Osteoblast (primary cell): ENCODE measurements around the gene MAPT. TPM values are rescaled to one million over a fixed set of nuclear protein-coding genes. Genes with fewer than 3 reads are reported as not detected.

Experiments used
- DNase-seq: peaks from one replicate; pipeline ENCODE4 v3.0.0; 2011; ENCODE audit warnings: low spot score, mixed read lengths; ENCODE audit not compliant: insufficient read length; ENCODE audit errors: missing footprints
- H2AFZ ChIP-seq: 2 replicates; pipeline ENCODE4 v1.6.0; 2011; ENCODE audit warnings: mild to moderate bottlenecking, low read length
- H3K27ac ChIP-seq: 2 replicates; pipeline ENCODE4 v1.5.1; 2011; ENCODE audit warnings: mild to moderate bottlenecking, low read depth, low read length, moderate library complexity
- H3K27me3 ChIP-seq: 2 replicates; pipeline ENCODE4 v1.6.0; 2012; ENCODE audit warnings: mild to moderate bottlenecking, control low read depth, inconsistent platforms, low read length, moderate library complexity; ENCODE audit not compliant: insufficient read depth
- H3K36me3 ChIP-seq: 2 replicates; pipeline ENCODE4 v1.5.1; 2011; ENCODE audit warnings: mild to moderate bottlenecking, low read length, control low read depth, moderate library complexity; ENCODE audit not compliant: insufficient read depth
- H3K4me1 ChIP-seq: 2 replicates; pipeline ENCODE4 v1.5.1; 2011; ENCODE audit warnings: mild to moderate bottlenecking, low read length, control low read depth, moderate library complexity; ENCODE audit not compliant: insufficient read depth
- H3K4me2 ChIP-seq: 2 replicates; pipeline ENCODE4 v1.6.0; 2011; ENCODE audit warnings: mild to moderate bottlenecking, low read length; ENCODE audit not compliant: insufficient read depth
- H3K4me3 ChIP-seq: fragments of 200-600 bp; sonication (generic); 3 replicates; pipeline ENCODE4 v1.5.1; 2012; ENCODE audit warnings: mild to moderate bottlenecking, low read length, inconsistent platforms; ENCODE audit not compliant: insufficient read depth
- H3K79me2 ChIP-seq: 2 replicates; pipeline ENCODE4 v1.6.0; 2012; ENCODE audit warnings: mild to moderate bottlenecking, low read length, control low read depth, inconsistent platforms; ENCODE audit not compliant: insufficient read depth
- H3K9me3 ChIP-seq: 2 replicates; pipeline ENCODE4 v1.5.1; 2011; ENCODE audit warnings: low read depth, low read length, control low read depth
- H4K20me1 ChIP-seq: 2 replicates; pipeline ENCODE4 v1.6.0; 2012; ENCODE audit warnings: mild to moderate bottlenecking, low read length, control low read depth; ENCODE audit not compliant: insufficient read depth
- total RNA-seq: library from RNA; depleted of rRNA; stranded (reverse); fragments of >200 nt; gene quantifications from 2 replicates; pipeline ENCODE4 v1.2.3, GENCODE V29; 2012
- TF ChIP-seq, protein P1 (sequence below): IDR thresholded peaks from 2 replicates; pipeline ENCODE4 v1.5.1; 2011; ENCODE audit warnings: mild to moderate bottlenecking, low read depth, low read length, moderate library complexity; ENCODE audit errors: extremely low read depth

MAPT gene
- total RNA-seq, 1 donor, result 0.36 TPM

DNA sequence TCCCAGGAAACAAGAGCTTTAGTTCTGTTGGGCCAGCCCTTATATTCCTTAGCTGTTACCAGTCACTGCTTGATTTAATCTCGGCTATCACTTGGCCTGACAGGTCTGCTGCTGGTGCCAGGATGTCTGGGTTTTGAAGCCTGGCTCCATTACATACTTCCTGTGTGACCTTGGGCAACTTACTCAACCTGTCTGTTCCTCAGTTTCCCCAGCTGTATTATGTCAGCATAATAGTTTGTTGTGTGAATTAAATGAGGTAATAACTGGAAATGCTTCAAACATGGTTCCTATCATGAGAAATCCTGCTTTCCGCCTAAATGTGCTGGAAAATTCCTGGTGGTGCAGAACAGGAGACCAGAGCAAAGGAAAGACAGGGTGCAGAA, 54.1 kb downstream of the MAPT start:
- no peaks in the 10 kb centered on the region for H4K20me1 ChIP-seq
- H3K79me2 ChIP-seq, result no peaks in the 10 kb centered on the region
- TF ChIP-seq, protein P1, sequence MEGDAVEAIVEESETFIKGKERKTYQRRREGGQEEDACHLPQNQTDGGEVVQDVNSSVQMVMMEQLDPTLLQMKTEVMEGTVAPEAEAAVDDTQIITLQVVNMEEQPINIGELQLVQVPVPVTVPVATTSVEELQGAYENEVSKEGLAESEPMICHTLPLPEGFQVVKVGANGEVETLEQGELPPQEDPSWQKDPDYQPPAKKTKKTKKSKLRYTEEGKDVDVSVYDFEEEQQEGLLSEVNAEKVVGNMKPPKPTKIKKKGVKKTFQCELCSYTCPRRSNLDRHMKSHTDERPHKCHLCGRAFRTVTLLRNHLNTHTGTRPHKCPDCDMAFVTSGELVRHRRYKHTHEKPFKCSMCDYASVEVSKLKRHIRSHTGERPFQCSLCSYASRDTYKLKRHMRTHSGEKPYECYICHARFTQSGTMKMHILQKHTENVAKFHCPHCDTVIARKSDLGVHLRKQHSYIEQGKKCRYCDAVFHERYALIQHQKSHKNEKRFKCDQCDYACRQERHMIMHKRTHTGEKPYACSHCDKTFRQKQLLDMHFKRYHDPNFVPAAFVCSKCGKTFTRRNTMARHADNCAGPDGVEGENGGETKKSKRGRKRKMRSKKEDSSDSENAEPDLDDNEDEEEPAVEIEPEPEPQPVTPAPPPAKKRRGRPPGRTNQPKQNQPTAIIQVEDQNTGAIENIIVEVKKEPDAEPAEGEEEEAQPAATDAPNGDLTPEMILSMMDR, result no peak
- no peak overlapping the region for H3K4me3 ChIP-seq
- no peaks in the 10 kb centered on the region for H3K4me1 ChIP-seq
- no peaks in the 10 kb centered on the region for H3K36me3 ChIP-seq
- DNase-seq, result no peak
- H3K9me3 ChIP-seq, result no peaks in the 10 kb centered on the region
- no peak overlapping the region for H3K27ac ChIP-seq
- peak overlapping the region; percentile 64 for H2AFZ ChIP-seq
- H3K27me3 ChIP-seq, result peaks cover 22% of the 10 kb centered on the region
- peak overlapping the region; percentile 76 for H3K4me2 ChIP-seq

DNA sequence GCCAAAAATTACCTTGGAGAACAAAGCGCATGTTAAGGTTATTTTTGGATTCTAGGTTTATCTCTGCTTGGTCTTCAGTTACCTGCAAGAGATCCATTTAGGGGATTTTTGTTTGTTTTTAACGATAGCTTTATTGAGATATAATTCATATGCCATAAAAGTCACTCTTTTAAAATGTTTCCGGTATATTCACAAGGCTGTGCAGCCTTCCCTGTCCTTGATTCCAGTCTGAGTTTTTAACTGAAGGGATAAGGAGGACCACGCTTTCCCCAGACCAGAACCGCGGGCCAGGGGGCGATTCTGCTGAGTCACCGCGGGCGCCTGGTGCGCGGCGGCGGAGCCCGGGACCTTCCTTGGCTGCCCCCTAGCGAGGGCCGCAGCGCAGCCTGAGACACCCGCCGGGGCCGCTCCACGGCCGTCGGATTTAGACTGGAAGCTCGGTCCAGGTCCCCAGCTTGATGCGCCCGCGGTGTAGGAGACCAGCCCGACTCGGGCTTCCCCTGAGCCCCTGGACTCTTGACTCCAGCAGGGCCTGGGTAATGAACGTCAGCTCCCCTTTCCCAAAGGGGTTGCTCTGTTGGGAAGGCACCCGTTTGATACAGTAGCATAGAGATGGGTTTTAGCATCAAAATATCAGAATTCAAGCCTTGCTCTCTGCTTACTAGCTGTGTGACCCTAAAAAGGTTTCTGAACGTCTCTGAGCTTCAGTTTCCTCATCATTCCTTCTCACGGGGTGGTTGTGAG, 54.7 kb downstream of the MAPT start:
- H3K27ac ChIP-seq, result no peak overlapping the region
- no peaks in the 10 kb centered on the region for H3K9me3 ChIP-seq
- H3K27me3 ChIP-seq, result peaks cover 22% of the 10 kb centered on the region
- H3K4me3 ChIP-seq, result peak overlapping the region; percentile 58
- peak; percentile 97 for DNase-seq
- peak overlapping the region; percentile 76 for H3K4me2 ChIP-seq
- H2AFZ ChIP-seq, result peak overlapping the region; percentile 65
- no peaks in the 10 kb centered on the region for H3K79me2 ChIP-seq
- TF ChIP-seq, protein P1, result peak; percentile 65
- no peaks in the 10 kb centered on the region for H3K4me1 ChIP-seq
- H3K36me3 ChIP-seq, result no peaks in the 10 kb centered on the region
- H4K20me1 ChIP-seq, result no peaks in the 10 kb centered on the region

DNA sequence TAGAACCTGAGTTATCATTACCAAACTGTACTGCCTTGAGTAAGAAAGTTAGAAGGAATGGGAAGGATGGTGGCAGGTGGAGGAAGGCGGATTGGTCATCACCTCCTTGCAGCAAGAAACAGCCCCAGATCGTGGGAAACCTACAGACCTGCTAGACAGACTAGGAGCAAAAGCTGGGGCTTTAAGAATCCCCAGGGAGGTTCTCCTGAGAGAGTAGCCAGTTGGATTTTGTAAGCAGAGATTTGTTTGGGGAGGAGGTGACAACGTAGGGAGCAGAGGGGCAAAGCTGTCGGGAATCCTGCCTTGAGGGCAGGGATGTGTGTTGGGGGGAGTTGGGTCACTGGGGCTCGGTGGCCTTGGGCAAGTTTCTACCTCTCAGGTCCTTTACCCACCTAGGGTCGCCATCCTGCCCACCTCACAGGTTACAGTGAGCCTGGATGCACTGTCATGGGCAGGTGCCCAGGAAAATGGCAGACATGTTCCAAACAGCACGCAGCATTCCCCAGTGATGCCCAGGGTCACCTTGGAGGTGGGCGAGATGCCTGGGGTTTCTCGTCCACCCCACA, 55.5 kb downstream of the MAPT start:
- Histone ChIP-seq H3K36me3 (no peaks in the 10 kb centered on the region), H3K79me2 (no peaks in the 10 kb centered on the region), H3K4me3 (no peak overlapping the region), H3K27me3 (peaks cover 22% of the 10 kb centered on the region), H3K4me1 (no peaks in the 10 kb centered on the region), H3K9me3 (no peaks in the 10 kb centered on the region), H2AFZ (no peak overlapping the region), H4K20me1 (no peaks in the 10 kb centered on the region), H3K27ac (no peak overlapping the region), H3K4me2 (no peak overlapping the region)
- peak; percentile 70 for DNase-seq
- TF ChIP-seq, protein P1, result no peak

DNA sequence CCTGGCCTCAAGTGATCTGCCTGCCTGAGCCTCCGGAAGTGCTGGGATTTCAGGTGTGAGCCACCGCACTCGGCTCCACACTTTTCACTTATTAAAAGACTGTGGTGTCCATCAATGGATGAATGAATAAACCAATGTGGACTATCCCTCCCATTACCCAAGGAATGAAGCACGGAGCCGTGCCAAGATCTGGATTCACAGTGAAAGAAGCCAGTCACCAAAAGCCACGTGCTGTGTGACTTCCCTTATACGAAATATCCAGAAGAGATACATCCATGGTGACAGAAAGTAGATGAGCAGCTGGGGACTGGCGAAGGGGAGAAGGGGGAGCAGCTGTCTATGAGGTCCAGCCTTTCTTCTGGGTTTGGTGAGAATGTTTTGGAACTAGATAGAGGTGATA, 56.5 kb downstream of the MAPT start:
- no peak overlapping the region for H3K4me3 ChIP-seq
- no peak for DNase-seq
- H4K20me1 ChIP-seq, result no peaks in the 10 kb centered on the region
- TF ChIP-seq, protein P1, result no peak
- no peaks in the 10 kb centered on the region for H3K79me2 ChIP-seq
- H3K4me2 ChIP-seq, result no peak overlapping the region
- no peak overlapping the region for H3K27ac ChIP-seq
- peaks cover 22% of the 10 kb centered on the region for H3K27me3 ChIP-seq
- H3K9me3 ChIP-seq, result no peaks in the 10 kb centered on the region
- H3K36me3 ChIP-seq, result no peaks in the 10 kb centered on the region
- no peaks in the 10 kb centered on the region for H3K4me1 ChIP-seq
- H2AFZ ChIP-seq, result no peak overlapping the region
